Esophagus muscularis mucosa (tissue), 4 donors: ENCODE data around the gene DAW1. TPM values are rescaled to one million over a fixed set of nuclear protein-coding genes. Genes with fewer than 3 reads are reported as not detected.

Experiments
- DNase-seq: peaks from one replicate; pipeline ENCODE4 v3.0.0-alpha.2; 2017; ENCODE audit errors: extremely low spot score
- H3K27ac ChIP-seq, 4 donors: fragments of 200-600 bp; sonication (generic); replicated peaks in 1 of 4; 1 replicate in 3 of 4; 2 replicates in 1 of 4; pipeline ENCODE4 v1.5.1; 2016 to 2019; ENCODE audit warnings: mild to moderate bottlenecking in 1 of 4
- H3K27me3 ChIP-seq, 4 donors: fragments of 200-600 bp; sonication (generic); one replicate each; pipeline versions ENCODE4 v1.5.1 to v1.6.0; 2016 to 2019
- H3K36me3 ChIP-seq, 4 donors: fragments of 200-600 bp; sonication (generic); one replicate each; pipeline ENCODE4 v1.5.1; 2016 to 2019
- H3K4me1 ChIP-seq, 4 donors: fragments of 200-600 bp; sonication (generic); one replicate each; pipeline ENCODE4 v1.5.1; 2016 to 2019
- H3K4me3 ChIP-seq, 4 donors: fragments of 200-600 bp; sonication (generic); 1 replicate in 2 of 4; 2 replicates in 2 of 4; pipeline ENCODE4 v1.5.1; 2016 to 2019; ENCODE audit warnings: mild to moderate bottlenecking in 4 of 4, moderate library complexity in 1 of 4
- H3K9me3 ChIP-seq, 4 donors: fragments of 200-600 bp; sonication (generic); 1 replicate in 3 of 4; 2 replicates in 1 of 4; pipeline ENCODE4 v1.5.1; 2016 to 2019
- CTCF ChIP-seq, 3 experiments: fragments of 200-600 bp in 2 of 3; fragments of 450-650 bp in 1 of 3; sonication (generic) in 2 of 3; IDR thresholded peaks; one replicate each; pipeline ENCODE4 v1.5.1; 2017 to 2019; ENCODE audit warnings: antibody characterized with exemption in 3 of 3, mild to moderate bottlenecking in 2 of 3, moderate library complexity in 1 of 3
- EP300 ChIP-seq: sonication (generic); formaldehyde crosslinking; IDR thresholded peaks from one replicate; pipeline ENCODE4 v1.6.1; 2017; ENCODE audit warnings: antibody characterized with exemption
- POLR2A ChIP-seq: fragments of 450-650 bp; IDR thresholded peaks from one replicate; pipeline ENCODE4 v1.6.1; 2017; ENCODE audit warnings: antibody characterized with exemption, moderate library complexity, mild to moderate bottlenecking, low read depth
- POLR2AphosphoS5 ChIP-seq, 2 donors: sonication (generic); formaldehyde crosslinking; IDR thresholded peaks; one replicate each; pipeline ENCODE4 v1.6.1; 2017; ENCODE audit warnings: antibody characterized with exemption in 2 of 2
- WGBS: methylation state at CpG from one replicate; pipeline ENCODE4 v1.1.5; 2018; 5-methylcytosine and 5-hydroxymethylcytosine counted together
- intact Hi-C: fragments of 100-400 bp; cut with DNase I; formaldehyde crosslinking; loops from one replicate; pipeline ENCODE4 v1.15.1; 2023
- total RNA-seq, 4 donors: library from RNA; depleted of rRNA; stranded (reverse); fragments of >200 nt; gene quantifications; one replicate each; pipeline versions ENCODE4 v1.1.0 to v1.2.1, GENCODE V29; 2016

DAW1 gene
- total RNA-seq, 4 donors from 2014 or later = 0.26 to 0.33 TPM; not detected in 2

- H3K36me3 ChIP-seq = no peaks in the 10 kb centered on the region
- 91% methylated on average over 5 of the region's 5 CpGs for WGBS
- H3K4me1 ChIP-seq = no peaks in the 10 kb centered on the region
- no peaks in the 10 kb centered on the region for H3K27me3 ChIP-seq
- intact Hi-C loops = no loop called here
- no peak overlapping the region for H3K4me3 ChIP-seq
- H3K27ac ChIP-seq = no peak overlapping the region
- H3K9me3 ChIP-seq = no peaks in the 10 kb centered on the region
- DNase-seq = no peak
- TF ChIP-seq CTCF (IDR thresholded peaks at IDR 0.05) = no peak
- no peak for TF ChIP-seq EP300
- no peak for TF ChIP-seq POLR2A
- TF ChIP-seq POLR2AphosphoS5 (IDR thresholded peaks at IDR 0.05) = no peak
Observed at GRCh38 chr2:227889336-227889735, 17.9 kb downstream of the DAW1 start.

- no peak overlapping the region for H3K27ac ChIP-seq
- H3K9me3 ChIP-seq = no peaks in the 10 kb centered on the region
- no peak for DNase-seq
- WGBS = 5% methylated on average over 2 of the region's 2 CpGs
- TF ChIP-seq CTCF (IDR thresholded peaks at IDR 0.05) (peak; percentile 37 to 69 (median 54)), EP300 (no peak)
- no peaks in the 10 kb centered on the region for H3K36me3 ChIP-seq
- H3K4me1 ChIP-seq = no peaks in the 10 kb centered on the region
- no peak overlapping the region for H3K4me3 ChIP-seq
- H3K27me3 ChIP-seq = no peaks in the 10 kb centered on the region
- intact Hi-C loops = loop anchor here (2.0 kb wide), 1 partner anchor 1382 kb away; no protein-coding TSS in a partner anchor
Observed at GRCh38 chr2:227890495-227891079, 19.2 kb downstream of the DAW1 start.

GRCh38 chr2:227891673-227892072, 20.2 kb downstream of the DAW1 start:
- Histone ChIP-seq H3K36me3 (no peaks in the 10 kb centered on the region), H3K27ac (no peak overlapping the region), H3K4me3 (no peak overlapping the region), H3K9me3 (no peaks in the 10 kb centered on the region), H3K27me3 (no peaks in the 10 kb centered on the region), H3K4me1 (no peaks in the 10 kb centered on the region)
- intact Hi-C loops = loop anchor here (2.0 kb wide), 1 partner anchor 1381 kb away; no protein-coding TSS in a partner anchor
- DNase-seq = no peak
- WGBS = 91% methylated on average over 2 of the region's 2 CpGs
- TF ChIP-seq POLR2A = no peak
- no peak for TF ChIP-seq EP300
- no peak for TF ChIP-seq POLR2AphosphoS5 (IDR thresholded peaks at IDR 0.05)
- TF ChIP-seq CTCF (IDR thresholded peaks at IDR 0.05) = no peak

- TF ChIP-seq POLR2A = no peak
- no peak for TF ChIP-seq EP300
- no peak for TF ChIP-seq POLR2AphosphoS5 (IDR thresholded peaks at IDR 0.05)
- no peak for TF ChIP-seq CTCF (IDR thresholded peaks at IDR 0.05)
- H3K27me3 ChIP-seq = peaks cover 0 to 9% (median 0%) of the 10 kb centered on the region in 4 donors
- H3K4me1 ChIP-seq = no peaks in the 10 kb centered on the region
- H3K36me3 ChIP-seq = no peaks in the 10 kb centered on the region
- DNase-seq = no peak
- H3K4me3 ChIP-seq = no peak overlapping the region
- intact Hi-C loops = no loop called here
- H3K27ac ChIP-seq = no peak overlapping the region
- no peaks in the 10 kb centered on the region for H3K9me3 ChIP-seq
- 70% methylated on average over 2 of the region's 2 CpGs for WGBS
Observed at GRCh38 chr2:227903381-227903780, 31.9 kb downstream of the DAW1 start.

GRCh38 chr2:227906991-227907390, 35.6 kb downstream of the DAW1 start:
- WGBS = 91% methylated on average over 1 of the region's 1 CpG
- intact Hi-C loops = no loop called here

More at GRCh38 chr2:227906991-227907390, 35.6 kb downstream of the DAW1 start:
- no peak for TF ChIP-seq POLR2A
- no peak for TF ChIP-seq POLR2AphosphoS5 (IDR thresholded peaks at IDR 0.05)
- no peak for TF ChIP-seq CTCF (IDR thresholded peaks at IDR 0.05)
- TF ChIP-seq EP300 = no peak
- Histone ChIP-seq H3K4me1 (no peaks in the 10 kb centered on the region), H3K27ac (no peak overlapping the region), H3K27me3 (peaks cover 0 to 5% (median 0%) of the 10 kb centered on the region in 4 donors), H3K9me3 (no peaks in the 10 kb centered on the region), H3K4me3 (no peak overlapping the region), H3K36me3 (no peaks in the 10 kb centered on the region)
- no peak for DNase-seq
